ENCODE results near the gene SH3D21. TPM values are rescaled to one million over a fixed set of nuclear protein-coding genes. Genes with fewer than 3 reads are reported as not detected.

Gene SH3D21
- total and polyA plus RNA-seq, 2 donors (not counting 1 experiment from before 2014, with no cell fraction given) = 0.49 to 1.8 TPM

- Mint-ChIP-seq H3K4me1 (peaks cover 68% of the 10 kb centered on the region), H3K9me3 (ENCODE audit: insufficient read depth) (no peaks in the 10 kb centered on the region), H3K27me3 (no peaks in the 10 kb centered on the region), H3K4me3 (peak overlapping the region; percentile 51), H3K27ac (peak overlapping the region; percentile 76)
- Histone ChIP-seq H3K4me1 (ENCODE audit: control insufficient read depth in 2 of 2, insufficient read depth in 2 of 2, low read length in 2 of 2) (peaks cover 35 to 45% of the 10 kb centered on the region in 2 donors), H3K4me2 (replicated peaks; ENCODE audit: low read depth, low read length, poor library complexity, severe bottlenecking) (peak overlapping the region; percentile 58), H3K9ac (ENCODE audit: low read length) (peak overlapping the region; percentile 32), H3K27ac (ENCODE audit: low read length in 2 of 2) (peak overlapping the region; percentile 34 to 66), H4K20me1 (ENCODE audit: control insufficient read depth, insufficient read depth, low read length, poor library complexity, severe bottlenecking) (peaks cover 53% of the 10 kb centered on the region), H3K9me3 (ENCODE audit: control extremely low read depth in 1 of 3, control insufficient read depth in 2 of 3, insufficient read depth in 1 of 3, low read length in 2 of 3) (peaks cover 0 to 10% (median 0%) of the 10 kb centered on the region in 3 donors), H2AFZ (ENCODE audit: insufficient read depth, low read depth, low read length, poor library complexity, severe bottlenecking) (no peak overlapping the region), H3K79me2 (ENCODE audit: control insufficient read depth, insufficient read depth, low read length) (peaks cover 87% of the 10 kb centered on the region), H3K36me3 (replicated peaks in 1 of 2; ENCODE audit: control extremely low read depth in 1 of 2, control insufficient read depth in 1 of 2, extremely low read depth in 1 of 2, insufficient read depth in 2 of 2, low read length in 1 of 2) (peaks cover 5 to 17% of the 10 kb centered on the region in 2 experiments), H3K27me3 (replicated peaks in 1 of 4; ENCODE audit: control extremely low read depth in 1 of 4, control insufficient read depth in 3 of 4, insufficient read depth in 4 of 4, low read length in 3 of 4) (no peaks in the 10 kb centered on the region), H3K4me3 (ENCODE audit: control extremely low read depth in 1 of 5, extremely low read depth in 1 of 5, insufficient read depth in 1 of 5, low read depth in 2 of 5, low read length in 4 of 5) (peak overlapping the region in 1 of 5 experiments; percentile 11)
- peak; percentile 52 for ATAC-seq (ENCODE audit: low read depth)
- peak; percentile 33 for DNase-seq
- ChIA-PET CTCF (interaction anchor here (0.7 to 0.9 kb wide), 3 partner anchors 29 to 64 kb away, joined by 3 to 4 read pairs (median 3); no protein-coding TSS in a partner anchor), POLR2A (interaction anchor here (0.6 kb wide), 1 partner anchor 24 kb away, joined by 6 read pairs; no protein-coding TSS in a partner anchor)
- no peak for TF ChIP-seq CTCF (IDR thresholded peaks at IDR 0.05)
- TF ChIP-seq EZH2 (IDR thresholded peaks at IDR 0.05; ENCODE audit: borderline replicate concordance, insufficient read depth, low read depth, low read length, poor library complexity, severe bottlenecking) = no peak
- 0% methylated on average over 4 of the region's 15 CpGs for WGBS (ENCODE audit: insufficient coverage)
- intact Hi-C loops (cut with micrococcal nuclease) = no loop called here
Observed at GRCh38 chr1:36256558-36257374, 49.4 kb upstream of the SH3D21 start.

GRCh38 chr1:36257375-36257767 is 48.8 kb upstream of the SH3D21 start:
- Mint-ChIP-seq H3K4me3 (peak overlapping the region; percentile 51), H3K4me1 (peaks cover 65% of the 10 kb centered on the region), H3K27ac (peak overlapping the region; percentile 76), H3K9me3 (ENCODE audit: insufficient read depth) (no peaks in the 10 kb centered on the region), H3K27me3 (no peaks in the 10 kb centered on the region)
- H3K9me3 ChIP-seq (ENCODE audit: control extremely low read depth in 1 of 3, control insufficient read depth in 2 of 3, insufficient read depth in 1 of 3, low read length in 2 of 3) = peaks cover 0 to 10% (median 0%) of the 10 kb centered on the region in 3 donors
- peaks cover 35 to 45% of the 10 kb centered on the region in 2 donors for H3K4me1 ChIP-seq (ENCODE audit: control insufficient read depth in 2 of 2, insufficient read depth in 2 of 2, low read length in 2 of 2)
- peak overlapping the region in 1 of 5 experiments; percentile 11 for H3K4me3 ChIP-seq (ENCODE audit: control extremely low read depth in 1 of 5, extremely low read depth in 1 of 5, insufficient read depth in 1 of 5, low read depth in 2 of 5, low read length in 4 of 5)
- H3K27me3 ChIP-seq (replicated peaks in 1 of 4; ENCODE audit: control extremely low read depth in 1 of 4, control insufficient read depth in 3 of 4, insufficient read depth in 4 of 4, low read length in 3 of 4) = no peaks in the 10 kb centered on the region
- WGBS (ENCODE audit: insufficient coverage) = 45% methylated on average over 2 of the region's 2 CpGs
- peak overlapping the region; percentile 58 for H3K4me2 ChIP-seq (replicated peaks; ENCODE audit: low read depth, low read length, poor library complexity, severe bottlenecking)
- H3K36me3 ChIP-seq (replicated peaks in 1 of 2; ENCODE audit: control extremely low read depth in 1 of 2, control insufficient read depth in 1 of 2, extremely low read depth in 1 of 2, insufficient read depth in 2 of 2, low read length in 1 of 2) = peaks cover 5 to 22% of the 10 kb centered on the region in 2 experiments
- H3K9ac ChIP-seq (ENCODE audit: low read length) = peak overlapping the region; percentile 32
- intact Hi-C loops (cut with micrococcal nuclease) = no loop called here
- CTCF ChIA-PET = no interaction called here
- peaks cover 82% of the 10 kb centered on the region for H3K79me2 ChIP-seq (ENCODE audit: control insufficient read depth, insufficient read depth, low read length)
- peak overlapping the region; percentile 34 to 66 for H3K27ac ChIP-seq (ENCODE audit: low read length in 2 of 2)
- ATAC-seq (ENCODE audit: low read depth) (peak; percentile 50), DNase-seq (no peak)
- POLR2A ChIA-PET = no interaction called here
- TF ChIP-seq EZH2 (IDR thresholded peaks at IDR 0.05; ENCODE audit: borderline replicate concordance, insufficient read depth, low read depth, low read length, poor library complexity, severe bottlenecking) = no peak
- TF ChIP-seq CTCF (IDR thresholded peaks at IDR 0.05) = no peak
- no peak overlapping the region for H2AFZ ChIP-seq (ENCODE audit: insufficient read depth, low read depth, low read length, poor library complexity, severe bottlenecking)
- peaks cover 52% of the 10 kb centered on the region for H4K20me1 ChIP-seq (ENCODE audit: control insufficient read depth, insufficient read depth, low read length, poor library complexity, severe bottlenecking)

All from B cell (primary cell).